ENCODE results near the gene SND1. TPM values are rescaled to one million over a fixed set of nuclear protein-coding genes. Genes with fewer than 3 reads are reported as not detected.

Gene SND1
- total RNA-seq, 1 donor from 2014 or later: 232 TPM

DNA sequence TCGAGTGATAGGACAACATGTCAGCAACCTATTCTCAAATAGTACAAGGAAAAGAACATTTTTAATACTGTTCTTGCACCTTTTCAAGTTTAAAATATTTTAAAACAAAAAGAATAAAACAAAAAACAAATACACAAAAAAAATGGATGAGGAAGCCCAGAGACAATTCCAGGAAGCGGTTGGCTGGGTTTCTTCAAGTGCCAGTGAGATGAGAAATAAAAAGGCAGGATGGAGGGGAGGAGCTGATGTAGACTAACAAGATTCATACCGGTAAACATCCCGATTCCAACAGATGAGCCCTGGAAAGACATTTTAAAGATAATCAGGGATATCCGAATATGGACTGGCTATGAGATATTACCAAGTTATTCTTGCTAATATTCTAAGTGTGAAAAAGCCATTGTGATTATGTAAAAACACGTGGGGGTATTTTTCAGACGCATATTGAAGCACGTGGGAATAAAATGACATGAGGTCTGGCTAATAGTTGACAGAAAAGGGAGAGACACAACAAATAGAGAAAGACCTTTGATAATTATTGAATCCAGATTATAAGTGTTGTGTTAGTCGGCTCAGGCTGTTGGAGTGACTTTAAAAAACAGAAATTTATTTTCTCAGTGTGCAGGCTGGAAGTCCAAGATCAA is 480.6 kb downstream of the SND1 start:
- Histone ChIP-seq H3K36me3 (ENCODE audit: control insufficient read depth, insufficient read depth, low read length) (no peaks in the 10 kb centered on the region), H3K4me3 (ENCODE audit: low read depth, low read length) (no peak overlapping the region), H3K27me3 (ENCODE audit: control insufficient read depth, insufficient read depth, low read length) (peaks cover 33% of the 10 kb centered on the region)
- FAIRE-seq (no peak), DNase-seq (ENCODE audit: low read depth) (no peak)
- TF ChIP-seq, protein P1, sequence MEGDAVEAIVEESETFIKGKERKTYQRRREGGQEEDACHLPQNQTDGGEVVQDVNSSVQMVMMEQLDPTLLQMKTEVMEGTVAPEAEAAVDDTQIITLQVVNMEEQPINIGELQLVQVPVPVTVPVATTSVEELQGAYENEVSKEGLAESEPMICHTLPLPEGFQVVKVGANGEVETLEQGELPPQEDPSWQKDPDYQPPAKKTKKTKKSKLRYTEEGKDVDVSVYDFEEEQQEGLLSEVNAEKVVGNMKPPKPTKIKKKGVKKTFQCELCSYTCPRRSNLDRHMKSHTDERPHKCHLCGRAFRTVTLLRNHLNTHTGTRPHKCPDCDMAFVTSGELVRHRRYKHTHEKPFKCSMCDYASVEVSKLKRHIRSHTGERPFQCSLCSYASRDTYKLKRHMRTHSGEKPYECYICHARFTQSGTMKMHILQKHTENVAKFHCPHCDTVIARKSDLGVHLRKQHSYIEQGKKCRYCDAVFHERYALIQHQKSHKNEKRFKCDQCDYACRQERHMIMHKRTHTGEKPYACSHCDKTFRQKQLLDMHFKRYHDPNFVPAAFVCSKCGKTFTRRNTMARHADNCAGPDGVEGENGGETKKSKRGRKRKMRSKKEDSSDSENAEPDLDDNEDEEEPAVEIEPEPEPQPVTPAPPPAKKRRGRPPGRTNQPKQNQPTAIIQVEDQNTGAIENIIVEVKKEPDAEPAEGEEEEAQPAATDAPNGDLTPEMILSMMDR (IDR thresholded peaks at IDR 0.05; ENCODE audit: insufficient read depth, low read length, severe bottlenecking): no peak

DNA sequence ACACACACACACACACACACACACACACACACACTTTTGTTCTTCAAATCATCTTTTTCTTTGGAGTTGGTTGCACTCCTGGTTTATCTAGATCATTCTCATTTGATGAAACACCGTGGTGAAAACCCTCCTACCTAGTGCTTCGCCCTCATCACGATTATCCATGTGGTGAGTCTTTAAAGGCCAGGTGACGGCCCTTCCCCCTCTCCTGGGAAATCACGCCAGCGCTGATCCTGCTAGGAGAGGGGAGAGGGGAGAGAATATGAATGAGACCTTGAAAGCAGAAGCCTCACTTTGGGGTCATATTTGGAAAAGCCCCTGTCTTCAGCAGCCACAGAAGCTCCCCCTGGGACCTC is 483.1 kb downstream of the SND1 start:
- H3K27me3 ChIP-seq (ENCODE audit: control insufficient read depth, insufficient read depth, low read length): peaks cover 29% of the 10 kb centered on the region
- FAIRE-seq: no peak

DNA sequence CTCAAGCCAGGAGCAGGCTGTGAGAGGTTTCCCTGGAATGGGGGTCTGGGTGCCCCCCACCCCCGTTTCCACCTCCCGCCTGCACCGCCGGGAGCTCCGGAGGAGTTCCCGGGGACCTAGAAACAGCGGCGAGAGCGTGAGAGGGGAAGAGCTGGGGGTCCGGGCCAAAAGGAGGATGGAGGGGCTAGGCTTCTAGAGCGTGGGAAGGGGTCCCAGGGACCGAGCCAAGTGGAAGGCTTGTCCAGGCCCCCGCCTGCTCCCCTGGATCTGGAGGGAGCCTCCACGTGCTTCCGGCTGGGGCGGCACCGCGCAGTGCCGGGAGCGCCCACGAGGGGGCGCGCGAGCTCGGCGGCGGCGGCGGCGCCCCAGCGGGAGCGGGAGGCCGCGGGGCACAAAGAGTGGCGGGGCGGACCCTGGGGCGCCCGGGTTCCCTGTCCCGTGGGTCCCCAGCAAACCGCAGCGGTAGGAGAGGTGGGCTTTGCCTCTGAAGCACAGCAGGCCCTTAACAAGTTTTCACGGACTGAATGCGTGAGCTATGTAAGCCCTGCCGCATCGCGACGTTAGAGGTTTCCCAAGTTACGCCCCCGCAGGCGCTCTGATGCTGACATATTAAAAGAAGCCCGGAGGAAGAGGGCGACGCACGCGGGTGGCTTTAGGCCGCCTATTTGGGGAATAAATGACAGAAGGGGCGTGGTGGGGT is 483.7 kb downstream of the SND1 start:
- H3K4me3 ChIP-seq (ENCODE audit: low read depth, low read length): peak overlapping the region; percentile 40
- peak; percentile 44 for DNase-seq (ENCODE audit: low read depth)
- no peaks in the 10 kb centered on the region for H3K36me3 ChIP-seq (ENCODE audit: control insufficient read depth, insufficient read depth, low read length)
- peaks cover 24% of the 10 kb centered on the region for H3K27me3 ChIP-seq (ENCODE audit: control insufficient read depth, insufficient read depth, low read length)
- TF ChIP-seq, protein P1 (IDR thresholded peaks at IDR 0.05; ENCODE audit: insufficient read depth, low read length, severe bottlenecking): peak; percentile 76
- FAIRE-seq: no peak

More for the DNA sequence above, 483.1 kb downstream of the SND1 start:
- H3K36me3 ChIP-seq (ENCODE audit: control insufficient read depth, insufficient read depth, low read length): no peaks in the 10 kb centered on the region
- TF ChIP-seq, protein P1 (IDR thresholded peaks at IDR 0.05; ENCODE audit: insufficient read depth, low read length, severe bottlenecking): no peak
- peak overlapping the region; percentile 40 for H3K4me3 ChIP-seq (ENCODE audit: low read depth, low read length)
- DNase-seq (ENCODE audit: low read depth): no peak

DNA sequence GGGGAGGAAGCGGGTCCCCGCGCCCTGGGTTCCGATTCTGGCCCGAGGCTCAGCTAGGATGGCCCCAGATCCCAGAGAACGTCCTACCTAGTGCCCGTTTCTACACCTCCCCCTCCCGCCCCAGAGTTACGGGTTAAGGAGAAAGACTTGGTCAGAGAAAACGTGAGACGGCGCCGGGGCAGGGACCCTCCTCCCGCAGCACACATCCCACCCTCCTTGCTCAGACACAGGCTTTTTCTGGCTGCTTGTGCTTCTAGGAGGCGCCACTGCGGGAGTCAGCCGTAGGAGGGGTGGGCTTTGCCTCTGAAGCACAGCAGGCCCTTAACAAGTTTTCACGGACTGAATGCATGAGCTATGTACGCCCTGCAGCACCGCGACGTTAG is 484.2 kb downstream of the SND1 start:
- H3K27me3 ChIP-seq (ENCODE audit: control insufficient read depth, insufficient read depth, low read length): peaks cover 22% of the 10 kb centered on the region
- TF ChIP-seq, protein P1 (IDR thresholded peaks at IDR 0.05; ENCODE audit: insufficient read depth, low read length, severe bottlenecking): no peak
- H3K36me3 ChIP-seq (ENCODE audit: control insufficient read depth, insufficient read depth, low read length): no peaks in the 10 kb centered on the region
- DNase-seq (ENCODE audit: low read depth) (no peak), FAIRE-seq (no peak)
- peak overlapping the region; percentile 40 for H3K4me3 ChIP-seq (ENCODE audit: low read depth, low read length)

DNA sequence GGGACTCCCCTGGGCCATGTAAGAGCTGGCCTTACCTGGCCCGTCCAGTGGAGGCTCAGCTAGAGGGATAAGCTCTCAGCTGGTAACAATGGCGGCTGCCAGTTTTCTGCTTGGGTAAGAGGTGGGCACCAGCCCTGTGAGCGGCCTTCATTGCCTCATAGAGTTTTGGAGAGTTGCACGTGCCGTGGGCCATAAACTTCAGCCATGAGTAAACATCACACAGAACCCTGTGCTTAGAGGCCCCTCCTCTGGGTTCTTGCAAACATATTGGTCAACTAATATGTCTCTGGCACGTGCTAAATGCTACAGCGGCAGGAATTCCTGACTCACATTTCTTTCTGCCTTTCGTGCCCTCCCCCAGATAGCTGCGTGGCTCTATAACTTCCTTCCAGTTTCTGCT is 485.2 kb downstream of the SND1 start:
- TF ChIP-seq, protein P1 (IDR thresholded peaks at IDR 0.05; ENCODE audit: insufficient read depth, low read length, severe bottlenecking): no peak
- DNase-seq (ENCODE audit: low read depth) (peak; percentile 41), FAIRE-seq (no peak)

More for the DNA sequence above, 485.2 kb downstream of the SND1 start:
- no peak overlapping the region for H3K4me3 ChIP-seq (ENCODE audit: low read depth, low read length)
- peaks cover 21% of the 10 kb centered on the region for H3K27me3 ChIP-seq (ENCODE audit: control insufficient read depth, insufficient read depth, low read length)
- no peaks in the 10 kb centered on the region for H3K36me3 ChIP-seq (ENCODE audit: control insufficient read depth, insufficient read depth, low read length)

Data from bronchial epithelial cell (primary cell).